ENCODE measurements around the gene HIPK1.
"Not testable (repeated sequence)": the region's sequence is repeated elsewhere in the genome, so short reads cannot be mapped to it uniquely, and the experiment has no call there.

The HIPK1 gene

DNA sequence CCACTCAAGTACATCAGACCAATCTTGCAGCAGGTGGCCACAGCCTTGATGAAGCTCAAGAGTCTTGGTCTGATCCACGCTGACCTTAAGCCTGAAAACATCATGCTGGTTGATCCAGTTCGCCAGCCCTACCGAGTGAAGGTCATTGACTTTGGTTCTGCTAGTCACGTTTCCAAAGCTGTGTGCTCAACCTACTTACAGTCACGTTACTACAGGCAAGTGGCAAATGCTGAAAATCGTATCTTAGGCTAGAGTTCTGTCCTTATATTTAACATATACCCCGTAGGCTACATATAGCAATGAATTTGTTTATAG is 12.1 kb downstream of the HIPK1 start:
- Histone ChIP-seq H3K9me3 (ENCODE audit: low read length) (peaks cover 7% of the 10 kb centered on the region), H3K4me1 (ENCODE audit: insufficient read depth, low read length) (no peaks in the 10 kb centered on the region), H3K4me3 (ENCODE audit: low read length) (no peak overlapping the region), H3K36me3 (ENCODE audit: insufficient read depth, low read length) (peaks cover 31% of the 10 kb centered on the region), H3K27me3 (ENCODE audit: insufficient read depth, low read length) (no peaks in the 10 kb centered on the region), H2AFZ (ENCODE audit: low read depth, low read length) (no peak overlapping the region)

DNA sequence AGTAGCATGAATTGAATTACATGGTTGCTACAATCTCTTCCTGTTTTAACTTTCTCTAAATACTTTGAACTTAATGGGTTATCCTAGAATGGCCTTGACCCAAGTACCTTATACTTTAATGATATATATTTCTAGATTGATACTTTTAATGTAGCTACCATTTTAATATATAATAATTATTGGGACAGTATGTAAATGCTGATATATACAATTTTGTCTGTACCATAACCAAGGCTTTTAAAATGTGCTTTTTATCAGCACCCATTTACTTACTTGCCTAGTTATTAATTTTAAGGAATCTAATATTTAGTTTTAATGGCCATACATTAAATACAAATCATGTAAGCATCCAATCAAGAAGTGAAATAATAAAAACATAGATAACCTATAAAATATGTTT is 13.4 kb downstream of the HIPK1 start:
- Histone ChIP-seq H3K4me1 (ENCODE audit: insufficient read depth, low read length) (no peaks in the 10 kb centered on the region), H2AFZ (ENCODE audit: low read depth, low read length) (no peak overlapping the region), H3K9me3 (ENCODE audit: low read length) (peaks cover 7% of the 10 kb centered on the region), H3K4me3 (ENCODE audit: low read length) (no peak overlapping the region), H3K36me3 (ENCODE audit: insufficient read depth, low read length) (peaks cover 31% of the 10 kb centered on the region), H3K27me3 (ENCODE audit: insufficient read depth, low read length) (no peaks in the 10 kb centered on the region)

DNA sequence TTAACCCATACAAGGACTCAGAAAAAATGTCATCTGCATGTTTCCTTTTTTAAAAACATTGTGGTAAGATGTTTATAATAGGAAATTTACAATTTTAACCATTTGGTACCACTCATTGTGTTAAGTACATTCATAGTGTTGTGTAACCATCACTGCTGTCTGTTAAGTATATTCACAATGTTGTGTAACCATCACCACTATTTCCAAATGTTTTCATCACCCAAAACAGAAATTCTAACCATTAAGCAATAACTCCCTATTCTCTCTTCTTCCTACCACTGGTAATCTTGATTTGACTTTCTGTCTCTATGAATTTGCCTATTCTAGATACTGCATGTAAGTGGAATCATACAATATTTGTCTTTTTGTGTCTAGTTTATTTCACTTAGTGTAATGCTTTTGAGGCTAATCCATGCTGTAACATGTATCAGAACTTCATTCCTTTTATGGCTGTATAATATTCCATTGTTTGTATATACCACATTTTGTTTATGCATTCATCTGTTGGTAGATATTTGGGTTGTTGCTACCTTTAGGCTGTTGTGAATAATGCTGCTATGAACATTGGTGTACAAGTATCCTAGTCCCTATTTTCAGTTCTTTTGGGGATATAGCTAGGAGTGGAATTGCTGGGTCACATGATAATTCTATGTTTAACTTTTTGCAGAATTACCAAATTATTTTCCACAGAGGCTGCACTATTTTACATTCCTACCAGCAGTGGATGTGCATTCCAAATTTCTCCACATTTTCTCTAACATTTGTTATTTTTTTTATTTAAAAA is 14.1 kb downstream of the HIPK1 start:
- Histone ChIP-seq H3K36me3 (ENCODE audit: insufficient read depth, low read length) (peaks cover 31% of the 10 kb centered on the region), H3K4me1 (ENCODE audit: insufficient read depth, low read length) (no peaks in the 10 kb centered on the region), H2AFZ (ENCODE audit: low read depth, low read length) (no peak overlapping the region), H3K27me3 (ENCODE audit: insufficient read depth, low read length) (no peaks in the 10 kb centered on the region), H3K9me3 (ENCODE audit: low read length) (peaks cover 7% of the 10 kb centered on the region), H3K4me3 (ENCODE audit: low read length) (no peak overlapping the region)

- Histone ChIP-seq H3K27me3 (ENCODE audit: insufficient read depth, low read length) (no peaks in the 10 kb centered on the region), H2AFZ (ENCODE audit: low read depth, low read length) (no peak overlapping the region), H3K9me3 (ENCODE audit: low read length) (peaks cover 7% of the 10 kb centered on the region), H3K36me3 (ENCODE audit: insufficient read depth, low read length) (peaks cover 29% of the 10 kb centered on the region), H3K4me3 (ENCODE audit: low read length) (no peak overlapping the region), H3K4me1 (ENCODE audit: insufficient read depth, low read length) (no peaks in the 10 kb centered on the region)
Measured at GRCh38 chr1:113945329-113945728, 16.2 kb downstream of the HIPK1 start.

DNA sequence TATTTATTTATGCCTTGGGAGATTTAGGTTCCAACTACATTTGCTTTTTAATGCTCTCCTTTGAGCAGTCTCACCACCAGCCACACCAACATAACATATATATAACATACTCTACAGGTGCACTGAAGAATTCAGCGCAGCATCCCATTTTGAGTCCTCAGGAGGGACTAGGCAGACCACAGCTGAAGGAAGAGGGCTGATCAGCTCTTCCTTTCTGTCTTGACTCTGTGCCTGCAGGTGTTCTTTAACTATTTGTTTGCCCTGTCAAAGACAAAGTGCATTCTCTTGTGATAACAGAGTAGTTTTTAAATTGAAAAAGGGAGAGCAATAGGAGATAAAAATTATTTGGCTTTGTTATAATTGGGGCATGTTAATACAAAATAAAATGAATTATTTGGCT is 17.0 kb downstream of the HIPK1 start:
- Histone ChIP-seq H3K27me3 (ENCODE audit: insufficient read depth, low read length) (no peaks in the 10 kb centered on the region), H3K36me3 (ENCODE audit: insufficient read depth, low read length) (peaks cover 21% of the 10 kb centered on the region), H2AFZ (ENCODE audit: low read depth, low read length) (no peak overlapping the region), H3K4me1 (ENCODE audit: insufficient read depth, low read length) (no peaks in the 10 kb centered on the region), H3K4me3 (ENCODE audit: low read length) (no peak overlapping the region), H3K9me3 (ENCODE audit: low read length) (peaks cover 7% of the 10 kb centered on the region)

GRCh38 chr1:113946678-113947387 is 17.7 kb downstream of the HIPK1 start:
- H3K4me3 ChIP-seq (ENCODE audit: low read length), result no peak overlapping the region
- no peaks in the 10 kb centered on the region for H3K27me3 ChIP-seq (ENCODE audit: insufficient read depth, low read length)
- peaks cover 7% of the 10 kb centered on the region for H3K9me3 ChIP-seq (ENCODE audit: low read length)
- peaks cover 17% of the 10 kb centered on the region for H3K36me3 ChIP-seq (ENCODE audit: insufficient read depth, low read length)
- H3K4me1 ChIP-seq (ENCODE audit: insufficient read depth, low read length), result no peaks in the 10 kb centered on the region
- no peak overlapping the region for H2AFZ ChIP-seq (ENCODE audit: low read depth, low read length)

- peaks cover 7% of the 10 kb centered on the region for H3K9me3 ChIP-seq (ENCODE audit: low read length)
- no peaks in the 10 kb centered on the region for H3K27me3 ChIP-seq (ENCODE audit: insufficient read depth, low read length)
Measured at GRCh38 chr1:113947388-113948107, 18.4 kb downstream of the HIPK1 start.

DNA sequence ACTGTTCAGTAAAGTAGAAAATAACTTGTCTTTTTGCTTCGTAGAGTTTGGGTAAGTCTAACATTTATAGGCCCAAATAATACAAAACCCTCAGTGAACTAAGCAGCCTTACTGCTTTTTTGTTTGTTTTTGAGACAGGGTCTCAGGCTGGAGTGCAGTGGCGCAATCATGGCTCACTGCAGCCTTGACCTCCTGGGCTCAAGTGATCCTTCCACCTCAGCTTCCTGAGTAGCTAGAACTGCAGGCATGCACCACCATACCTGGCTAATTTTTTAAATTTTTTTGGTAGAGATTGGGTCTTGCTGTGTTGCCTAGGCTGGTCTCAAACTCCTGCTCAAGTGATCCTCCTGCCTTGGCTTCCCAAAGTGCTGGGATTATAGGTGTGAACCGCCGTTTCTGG is 19.0 kb downstream of the HIPK1 start:
- peaks cover 10% of the 10 kb centered on the region for H3K36me3 ChIP-seq (ENCODE audit: insufficient read depth, low read length)
- H2AFZ ChIP-seq (ENCODE audit: low read depth, low read length); H3K9me3 ChIP-seq (ENCODE audit: low read length); H3K4me3 ChIP-seq (ENCODE audit: low read length); H3K4me1 ChIP-seq (ENCODE audit: insufficient read depth, low read length); H3K27me3 ChIP-seq (ENCODE audit: insufficient read depth, low read length): not testable (repeated sequence)

More at GRCh38 chr1:113947388-113948107, 18.4 kb downstream of the HIPK1 start:
- Histone ChIP-seq H3K4me3 (ENCODE audit: low read length) (no peak overlapping the region), H2AFZ (ENCODE audit: low read depth, low read length) (no peak overlapping the region), H3K4me1 (ENCODE audit: insufficient read depth, low read length) (no peaks in the 10 kb centered on the region), H3K36me3 (ENCODE audit: insufficient read depth, low read length) (peaks cover 15% of the 10 kb centered on the region)

DNA sequence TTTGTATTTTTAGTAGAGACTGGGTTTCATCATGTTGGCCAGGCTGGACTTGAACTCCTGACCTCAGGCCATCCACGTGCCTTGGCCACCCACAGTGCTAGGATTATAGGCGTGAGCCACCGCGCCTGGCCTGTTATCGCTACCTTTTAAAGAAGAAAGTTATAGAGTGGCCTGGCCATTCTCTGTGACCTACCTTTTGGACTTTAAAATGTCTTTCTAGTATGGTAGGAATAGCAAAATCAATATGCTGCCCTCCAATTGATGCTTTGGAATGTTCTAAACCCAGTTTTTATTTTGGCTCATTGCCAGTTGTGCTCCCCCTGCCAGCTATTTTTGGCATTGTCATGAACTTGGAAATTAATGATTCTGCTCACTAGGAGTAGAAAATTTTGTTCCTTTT is 19.9 kb downstream of the HIPK1 start:
- H2AFZ ChIP-seq (ENCODE audit: low read depth, low read length), result no peak overlapping the region
- peaks cover 8% of the 10 kb centered on the region for H3K36me3 ChIP-seq (ENCODE audit: insufficient read depth, low read length)
- H3K4me1 ChIP-seq (ENCODE audit: insufficient read depth, low read length), result no peaks in the 10 kb centered on the region
- no peaks in the 10 kb centered on the region for H3K27me3 ChIP-seq (ENCODE audit: insufficient read depth, low read length)
- H3K4me3 ChIP-seq (ENCODE audit: low read length), result no peak overlapping the region
- H3K9me3 ChIP-seq (ENCODE audit: low read length), result peaks cover 4% of the 10 kb centered on the region

GRCh38 chr1:113950908-113951307 is 21.8 kb downstream of the HIPK1 start:
- H3K27me3 ChIP-seq (ENCODE audit: insufficient read depth, low read length), result no peaks in the 10 kb centered on the region

DNA sequence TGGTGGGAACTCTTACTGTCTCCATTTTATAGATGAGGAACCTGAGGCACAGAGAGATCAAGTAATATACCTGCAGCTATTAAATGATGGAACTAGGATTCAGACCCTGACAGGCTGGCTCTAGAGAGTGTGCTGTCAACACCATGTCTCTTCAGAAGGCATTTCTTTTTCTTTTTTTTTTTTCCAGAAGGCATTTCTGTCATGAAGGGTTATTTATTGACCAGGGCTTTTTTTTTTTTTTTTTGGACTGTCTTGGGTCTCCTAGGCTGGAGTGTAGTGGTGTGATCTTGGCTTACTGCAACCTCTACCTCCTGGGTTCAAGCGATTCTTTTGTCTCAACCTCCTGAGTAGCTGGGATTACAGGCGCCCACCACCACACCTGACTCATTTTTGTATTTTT is 22.6 kb downstream of the HIPK1 start:
- Histone ChIP-seq H3K36me3 (ENCODE audit: insufficient read depth, low read length) (peaks cover 17% of the 10 kb centered on the region), H3K27me3 (ENCODE audit: insufficient read depth, low read length) (no peaks in the 10 kb centered on the region), H3K4me1 (ENCODE audit: insufficient read depth, low read length) (no peaks in the 10 kb centered on the region), H2AFZ (ENCODE audit: low read depth, low read length) (no peak overlapping the region), H3K4me3 (ENCODE audit: low read length) (no peak overlapping the region), H3K9me3 (ENCODE audit: low read length) (no peaks in the 10 kb centered on the region)

More at GRCh38 chr1:113950908-113951307, 21.8 kb downstream of the HIPK1 start:
- Histone ChIP-seq H3K4me1 (ENCODE audit: insufficient read depth, low read length) (no peaks in the 10 kb centered on the region), H2AFZ (ENCODE audit: low read depth, low read length) (no peak overlapping the region), H3K9me3 (ENCODE audit: low read length) (no peaks in the 10 kb centered on the region), H3K36me3 (ENCODE audit: insufficient read depth, low read length) (peaks cover 13% of the 10 kb centered on the region), H3K4me3 (ENCODE audit: low read length) (no peak overlapping the region)

DNA sequence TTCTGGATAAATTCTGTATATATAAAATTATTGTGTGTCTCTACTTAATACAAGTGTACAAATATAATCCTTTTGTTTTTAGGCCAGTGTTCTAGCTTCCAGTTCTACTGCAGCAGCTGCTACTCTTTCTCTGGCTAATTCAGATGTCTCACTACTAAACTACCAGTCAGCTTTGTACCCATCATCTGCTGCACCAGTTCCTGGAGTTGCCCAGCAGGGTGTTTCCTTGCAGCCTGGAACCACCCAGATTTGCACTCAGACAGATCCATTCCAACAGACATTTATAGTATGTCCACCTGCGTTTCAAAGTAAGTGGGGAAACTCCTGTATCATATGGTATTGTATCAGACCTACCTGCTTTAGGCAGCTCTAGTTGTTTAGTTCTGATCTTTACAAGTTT is 28.9 kb downstream of the HIPK1 start:
- H3K36me3 ChIP-seq (ENCODE audit: insufficient read depth, low read length), result peaks cover 51% of the 10 kb centered on the region
- no peak overlapping the region for H2AFZ ChIP-seq (ENCODE audit: low read depth, low read length)
- no peaks in the 10 kb centered on the region for H3K9me3 ChIP-seq (ENCODE audit: low read length)
- H3K4me3 ChIP-seq (ENCODE audit: low read length), result no peak overlapping the region
- no peaks in the 10 kb centered on the region for H3K4me1 ChIP-seq (ENCODE audit: insufficient read depth, low read length)
- H3K27me3 ChIP-seq (ENCODE audit: insufficient read depth, low read length), result no peaks in the 10 kb centered on the region

DNA sequence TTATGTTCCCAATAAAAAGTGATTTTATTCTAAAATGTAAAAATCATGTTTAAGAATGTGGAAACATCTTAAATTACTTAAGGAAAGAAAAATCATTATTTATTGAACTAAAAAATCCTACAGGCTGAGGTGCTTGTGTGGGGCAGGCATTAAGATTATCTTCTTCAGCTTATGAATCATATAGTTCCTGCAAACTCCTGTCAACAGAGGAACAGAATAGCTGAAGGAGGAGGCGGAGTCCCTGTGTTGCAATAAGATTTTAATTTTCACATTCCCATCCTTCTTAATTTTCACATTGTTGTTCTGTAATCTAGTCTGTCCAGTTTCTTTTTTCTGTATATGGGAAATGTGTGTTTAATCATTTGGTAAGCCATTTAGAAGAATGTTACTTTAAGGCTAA is 29.6 kb downstream of the HIPK1 start:
- H3K4me3 ChIP-seq (ENCODE audit: low read length), result no peak overlapping the region
- H3K9me3 ChIP-seq (ENCODE audit: low read length), result no peaks in the 10 kb centered on the region
- peaks cover 57% of the 10 kb centered on the region for H3K36me3 ChIP-seq (ENCODE audit: insufficient read depth, low read length)
- no peak overlapping the region for H2AFZ ChIP-seq (ENCODE audit: low read depth, low read length)
- no peaks in the 10 kb centered on the region for H3K4me1 ChIP-seq (ENCODE audit: insufficient read depth, low read length)
- H3K27me3 ChIP-seq (ENCODE audit: insufficient read depth, low read length), result no peaks in the 10 kb centered on the region

Data from neuron (in vitro differentiated cells).